Cerebellar nuclear complex (tissue), 1 donor: Measurements from ENCODE around the gene IGDCC3.

Experiments
- DNase-seq, 2 experiments: peaks; one replicate each; lab custom pipeline; 2025; lab: John Stamatoyannopoulos, UW

The IGDCC3 gene

DNA sequence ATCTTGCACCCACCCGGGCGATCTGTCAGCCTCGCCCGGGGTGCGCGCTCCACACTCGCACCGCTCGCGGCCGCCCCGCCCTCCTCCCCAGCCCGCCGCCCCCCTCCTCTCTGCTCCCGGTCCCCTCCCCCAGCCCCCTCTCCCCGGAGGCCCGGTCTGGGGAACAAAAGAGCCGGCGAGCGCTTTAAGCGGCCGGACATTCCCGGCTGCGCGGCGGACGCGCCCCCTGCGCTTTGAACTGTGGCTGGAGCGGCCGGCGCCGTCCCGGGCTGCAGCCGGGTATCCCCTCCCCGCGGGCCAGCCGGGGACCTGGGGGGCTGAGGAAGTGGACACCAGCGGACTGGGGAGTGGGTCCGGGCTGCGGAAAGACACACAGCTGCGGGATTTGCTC, at the start of gene IGDCC3:
TSS of gene IGDCC3 (minus strand) at position 27 of the 391 bp plus-strand sequence. CDS start 214 bp downstream, outside the sequence.
- no peak for DNase-seq

DNA sequence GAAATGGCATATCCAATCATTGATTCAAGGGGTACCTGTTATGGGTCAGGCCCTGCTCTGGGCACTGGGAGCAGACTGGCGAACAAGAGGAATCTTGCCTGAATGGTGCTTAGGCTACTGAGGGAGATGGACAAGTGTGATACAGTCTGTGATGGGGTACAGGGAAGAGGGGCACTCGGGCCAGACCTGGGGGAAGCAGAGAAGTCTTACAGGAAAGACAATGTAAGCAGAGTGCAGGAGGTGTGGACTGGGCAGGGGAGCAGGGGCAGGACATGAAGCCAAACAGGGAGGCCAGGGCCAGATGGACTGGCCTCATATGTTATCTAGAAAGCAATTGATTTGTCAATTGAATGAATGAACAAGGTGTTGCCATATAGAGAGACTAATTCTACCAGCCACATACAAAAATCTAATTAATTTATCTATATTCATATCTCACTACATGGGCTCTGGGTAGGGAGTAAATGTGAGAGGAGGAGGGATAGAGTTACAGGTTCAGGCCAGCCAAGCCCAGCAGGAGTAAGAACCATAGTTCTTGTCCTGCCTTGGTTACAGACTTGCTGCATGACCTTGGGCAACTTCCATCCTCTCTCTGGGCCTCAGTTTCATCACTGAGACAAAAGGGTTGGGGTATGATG, 48.5 kb upstream of the IGDCC3 start:
- DNase-seq, result no peak

DNA sequence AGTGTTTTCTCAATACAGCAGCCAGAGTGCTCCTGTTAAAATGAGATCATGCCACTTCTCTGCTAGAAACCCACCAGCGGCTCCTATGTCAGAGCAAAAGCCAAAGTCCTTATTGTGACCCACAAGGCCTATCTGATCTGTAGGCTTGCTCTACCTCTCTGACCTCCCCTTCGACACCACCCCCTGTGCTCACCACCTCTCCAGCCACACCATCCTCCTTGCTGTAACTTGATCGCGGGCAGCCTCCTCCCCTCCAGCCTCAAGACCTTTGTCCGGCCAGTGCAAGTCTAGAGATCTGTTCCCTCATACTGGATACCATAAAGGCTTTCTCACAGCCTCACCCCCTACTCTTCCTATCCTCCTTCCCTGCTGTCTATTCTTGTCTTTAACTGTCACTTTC, 46.9 kb upstream of the IGDCC3 start:
- DNase-seq, result no peak

DNA sequence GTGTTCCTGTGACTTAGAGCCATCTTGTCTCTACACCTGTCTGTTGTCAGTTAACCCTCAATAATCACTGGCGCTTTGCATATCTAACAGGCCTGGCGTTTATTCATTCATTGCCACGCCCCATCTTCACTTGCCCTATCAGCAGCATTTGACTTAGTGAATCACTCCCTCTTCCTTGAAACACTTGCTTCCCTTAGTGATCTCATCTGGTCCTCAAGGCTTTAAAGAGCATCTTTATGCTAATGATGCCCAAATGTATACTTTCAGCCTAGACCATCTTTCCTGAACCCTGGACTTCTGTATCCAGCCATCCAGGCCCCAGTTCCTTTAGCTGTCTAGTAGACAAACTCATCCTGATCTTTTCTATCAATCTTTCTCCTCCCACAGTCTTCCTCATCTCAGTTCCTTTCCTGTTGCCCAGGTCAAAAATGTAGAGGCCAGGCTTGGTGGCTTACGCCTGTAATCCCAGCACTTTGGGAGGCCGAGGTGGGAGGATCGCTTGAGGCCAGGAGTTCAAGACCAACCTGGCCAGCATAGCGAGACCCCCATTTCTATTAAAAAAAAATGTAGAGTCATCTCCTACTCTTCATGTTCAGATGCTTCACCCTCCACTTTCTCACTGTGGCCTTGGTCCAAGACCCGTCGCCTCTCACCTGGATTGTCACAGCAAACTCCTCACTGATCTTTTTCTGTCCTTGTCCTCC, 46.3 kb upstream of the IGDCC3 start:
- no peak for DNase-seq

DNA sequence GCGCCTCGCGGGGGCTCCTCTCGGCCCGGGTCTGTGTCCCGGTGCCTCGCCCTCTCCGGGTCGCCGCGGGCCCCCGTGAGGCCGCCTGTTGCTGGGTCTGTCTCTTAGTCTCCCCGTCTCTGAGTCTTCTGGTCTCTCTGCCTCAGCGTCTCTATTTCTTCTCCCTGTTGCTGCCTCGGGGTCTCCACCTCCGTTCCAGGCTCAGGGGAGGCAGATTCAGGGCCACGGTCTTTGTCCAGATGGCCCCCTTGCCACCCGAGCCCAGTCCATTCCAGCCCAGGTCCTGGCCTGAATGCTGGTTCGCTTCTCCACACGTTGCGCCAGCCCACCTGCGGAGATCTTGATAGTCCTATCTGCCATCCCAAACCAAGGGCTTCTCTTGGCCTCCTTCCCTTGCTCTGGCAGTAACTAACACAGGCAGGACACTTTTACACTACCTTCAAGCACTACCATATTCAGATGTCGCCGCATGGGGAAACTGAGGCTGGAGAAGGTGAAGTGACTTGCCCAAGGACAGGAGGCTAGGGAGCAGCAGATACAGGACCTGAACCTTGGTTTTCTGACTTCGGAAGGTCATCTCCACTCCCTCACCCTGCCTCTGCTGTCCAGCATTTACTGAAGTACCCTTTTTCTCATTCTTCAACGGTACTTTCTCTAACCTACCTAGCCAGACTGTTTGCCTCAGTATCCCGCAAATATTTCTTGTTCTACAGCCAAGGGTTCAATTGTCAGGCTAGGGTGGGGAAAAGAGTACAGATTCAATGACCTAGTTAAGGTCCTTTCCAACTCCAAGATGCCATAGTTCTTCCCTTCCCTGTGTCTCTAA, 45.6 kb upstream of the IGDCC3 start:
- DNase-seq, result no peak

DNA sequence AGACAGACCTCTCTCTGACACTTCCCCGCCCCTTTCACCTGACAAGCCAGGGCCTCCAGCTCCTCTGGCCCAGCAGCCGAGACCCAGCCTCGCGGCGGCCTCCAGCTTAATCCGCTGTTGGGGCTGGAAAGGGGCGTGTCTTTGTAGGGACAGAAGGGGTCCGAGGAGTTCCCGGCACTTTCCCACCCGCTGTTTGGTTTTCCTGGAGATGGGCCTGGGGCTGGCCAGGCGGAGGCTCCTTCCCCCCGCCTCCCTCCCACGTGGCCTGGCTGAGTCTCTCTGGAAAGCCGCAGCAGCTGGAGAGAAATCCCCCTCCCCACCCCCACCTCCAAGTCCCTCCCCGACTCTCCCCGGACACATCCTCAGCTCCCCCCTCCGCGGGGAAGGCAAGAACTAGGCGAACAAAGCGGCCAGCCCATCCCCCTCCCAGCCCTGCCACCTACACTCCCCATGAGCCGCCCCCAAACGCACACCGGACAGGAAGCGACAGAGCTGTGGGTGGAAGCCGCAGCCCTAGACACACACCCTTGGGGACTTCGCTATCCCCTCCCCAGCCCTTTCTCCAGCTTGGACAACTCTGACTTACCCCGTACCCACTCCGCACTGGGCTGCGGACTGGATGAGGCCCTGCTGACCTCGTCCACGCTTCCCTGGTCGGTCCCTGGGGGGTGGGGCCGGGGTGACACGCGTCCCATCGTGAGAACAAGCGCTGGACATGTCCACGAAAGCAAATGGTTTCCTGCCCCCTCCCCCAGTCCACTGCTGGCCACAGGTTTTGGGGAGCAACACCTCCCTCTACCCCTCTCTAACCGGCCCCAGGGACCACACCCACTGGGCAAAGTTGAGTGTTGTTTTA, 43.8 kb upstream of the IGDCC3 start:
- no peak for DNase-seq

DNA sequence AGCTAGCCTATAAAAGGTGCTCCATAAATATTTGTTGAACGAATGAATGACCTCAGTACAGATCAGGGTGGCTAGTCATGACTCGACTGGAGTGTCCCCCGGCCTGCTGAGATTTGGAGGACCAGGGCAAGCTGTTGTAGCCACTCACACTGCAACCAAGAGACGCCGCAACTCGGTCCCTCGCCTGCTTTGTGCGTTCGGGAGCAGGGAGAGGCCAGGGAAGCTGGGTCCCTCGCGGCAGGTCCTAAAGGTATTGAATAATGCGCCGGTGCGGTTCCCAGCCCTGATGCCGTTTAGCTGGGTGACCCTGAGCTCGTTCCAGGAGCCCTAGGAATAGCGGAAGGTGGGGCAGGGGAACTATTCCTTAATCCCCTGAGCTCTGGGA, 43.2 kb upstream of the IGDCC3 start:
- no peak for DNase-seq

DNA sequence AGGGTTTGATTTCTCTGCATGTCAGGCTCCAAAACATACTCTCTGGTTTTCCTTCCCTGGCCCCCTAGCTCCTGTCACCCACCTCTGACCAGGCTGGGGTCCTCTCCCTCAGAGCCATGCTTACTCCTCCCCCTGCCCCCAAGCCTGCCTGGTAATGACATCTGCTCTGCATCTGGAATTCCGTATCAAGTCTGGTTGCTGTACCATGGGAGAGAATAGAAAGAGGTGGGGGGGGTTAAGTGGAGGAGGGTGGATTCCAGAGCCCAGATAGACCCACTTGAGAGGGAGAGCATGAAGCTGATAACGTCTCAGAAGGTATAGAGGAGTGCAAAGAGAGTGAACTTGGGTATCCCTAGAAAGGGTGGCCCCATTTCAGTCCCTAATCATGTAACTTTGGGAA, 40.8 kb upstream of the IGDCC3 start:
- no peak for DNase-seq

DNA sequence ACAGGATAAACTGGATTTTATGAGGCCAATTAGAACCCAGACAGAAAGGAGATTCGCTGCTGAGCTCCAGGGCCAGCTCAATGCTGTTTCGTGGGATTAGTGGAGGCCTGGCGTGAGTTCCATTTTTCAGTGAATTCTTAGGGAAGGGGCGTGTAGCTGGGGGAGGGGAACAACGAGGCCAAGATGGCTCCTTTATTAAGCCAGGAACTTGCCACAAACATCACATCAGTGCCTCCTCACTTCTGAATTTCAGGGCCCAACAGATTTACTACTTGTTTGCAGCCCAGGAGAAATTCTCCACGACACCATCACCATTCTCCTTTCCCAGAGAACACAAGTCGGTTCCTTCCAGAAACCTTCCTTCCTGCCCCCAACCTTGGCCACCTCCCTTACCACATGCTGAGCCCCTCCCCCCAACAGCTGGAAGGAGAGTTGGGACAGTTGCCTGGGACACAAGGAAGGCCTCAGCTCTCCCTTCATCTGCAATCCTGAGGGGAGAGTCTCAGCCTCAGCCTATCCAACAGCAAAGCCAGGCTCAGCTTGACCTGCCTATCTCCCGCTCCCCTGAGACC, 39.1 kb upstream of the IGDCC3 start:
- no peak for DNase-seq

DNA sequence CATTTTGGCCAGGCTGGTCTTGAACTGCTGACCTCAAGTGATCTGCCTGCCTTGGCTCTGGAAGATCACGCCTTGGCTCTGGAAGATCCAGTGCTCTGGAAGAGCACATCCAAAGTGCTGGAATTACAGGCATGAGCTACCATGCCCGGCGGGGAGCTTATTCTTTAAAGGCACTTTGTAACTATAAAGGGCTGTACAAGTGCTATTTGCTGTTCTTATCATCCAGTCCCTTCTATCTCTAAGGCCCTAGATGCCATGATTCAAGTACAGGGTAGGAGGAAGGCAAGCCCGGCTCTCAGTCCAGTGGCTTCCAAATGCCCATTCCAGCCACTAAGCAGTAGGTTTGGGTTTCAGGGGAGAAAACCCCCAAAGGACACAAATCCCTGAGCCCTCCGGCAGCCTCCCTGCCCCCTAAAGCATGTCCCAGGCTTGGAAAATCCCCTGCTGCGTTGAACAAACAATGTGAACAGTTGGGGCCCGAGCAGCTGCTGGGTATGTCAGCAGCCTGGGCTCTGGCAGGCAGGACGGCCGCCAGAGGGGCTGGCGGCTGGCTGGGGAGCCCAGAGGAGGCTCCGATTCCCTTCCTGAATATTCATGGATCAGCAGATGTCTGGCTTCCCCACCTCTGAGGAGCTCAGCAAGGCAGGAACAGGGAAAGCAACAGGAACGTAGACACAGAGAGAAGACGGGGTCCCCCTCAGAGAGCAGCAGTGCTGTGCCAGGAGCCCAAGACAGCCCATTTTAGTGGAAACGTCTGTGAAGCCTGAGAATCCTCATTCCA, 37.2 kb upstream of the IGDCC3 start:
- DNase-seq, result no peak

DNA sequence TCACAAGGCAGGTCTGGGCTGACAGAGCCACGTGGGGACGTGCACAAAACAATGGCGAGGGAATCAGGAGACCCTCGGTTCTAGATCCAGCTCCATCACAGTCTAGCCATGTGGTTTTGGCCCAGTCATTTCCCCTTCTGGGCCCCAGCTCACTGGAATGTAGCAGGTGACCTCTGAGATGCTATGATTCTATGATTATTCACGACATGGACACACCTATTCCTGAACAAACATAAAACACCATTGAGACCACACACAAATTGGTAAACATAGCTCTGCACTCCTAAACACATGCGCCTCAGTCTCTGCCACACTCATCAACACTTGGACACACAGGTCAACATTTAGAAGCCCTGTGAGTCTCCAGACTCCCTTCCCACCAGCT, 36.0 kb upstream of the IGDCC3 start:
- no peak for DNase-seq

DNA sequence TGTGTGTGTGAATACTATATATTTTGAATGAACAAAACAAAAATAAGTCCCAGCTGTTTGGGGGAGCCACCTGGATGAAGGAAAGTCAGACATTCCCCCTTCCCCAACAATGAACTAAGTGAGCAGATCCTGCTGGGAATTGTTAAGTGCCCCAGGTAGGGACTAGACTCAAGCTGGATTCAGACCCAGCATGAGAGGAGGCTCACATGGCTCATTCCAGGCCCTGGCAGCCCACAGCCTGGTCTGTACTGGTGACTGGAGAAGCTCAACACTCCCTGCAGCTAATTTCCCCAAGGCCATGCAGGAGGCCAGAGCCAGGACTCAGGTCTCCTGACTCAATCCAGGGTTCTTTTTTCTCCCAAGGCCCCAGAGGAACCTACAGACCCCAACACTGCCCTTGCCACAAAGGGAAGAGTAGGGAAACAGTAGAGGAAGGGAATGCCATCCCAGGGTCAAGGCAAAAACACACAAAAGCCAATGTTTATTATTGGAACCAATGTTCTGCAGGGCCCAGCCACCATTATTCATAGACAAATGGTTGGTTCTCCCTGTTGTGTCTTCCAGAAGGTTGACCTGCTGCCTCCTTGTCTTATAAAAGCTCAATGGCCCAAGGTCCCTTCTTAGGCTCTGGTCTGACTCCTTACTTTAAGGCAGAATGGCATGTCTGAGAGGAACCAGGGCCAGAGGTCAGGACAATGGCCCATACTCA, 35.4 kb upstream of the IGDCC3 start:
- DNase-seq, result no peak

DNA sequence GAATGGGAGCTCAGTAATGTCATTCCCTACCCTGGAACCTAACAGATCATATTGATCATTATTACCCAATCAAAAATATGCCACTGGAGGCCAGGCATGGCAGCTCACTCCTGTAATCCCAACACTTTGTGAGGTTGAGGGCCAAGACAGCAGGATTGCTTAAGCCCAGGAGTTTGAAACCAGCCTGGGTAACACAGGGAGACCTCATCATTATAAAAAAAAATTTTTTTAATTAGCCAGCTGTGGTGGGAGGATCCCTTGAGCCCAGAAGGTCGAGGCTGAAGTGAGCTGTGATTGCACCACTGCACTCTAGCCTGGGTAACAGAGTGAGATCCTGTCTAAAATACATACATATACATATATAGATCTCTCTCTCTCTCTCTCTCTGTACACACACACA, 34.8 kb upstream of the IGDCC3 start:
- DNase-seq, result no peak

DNA sequence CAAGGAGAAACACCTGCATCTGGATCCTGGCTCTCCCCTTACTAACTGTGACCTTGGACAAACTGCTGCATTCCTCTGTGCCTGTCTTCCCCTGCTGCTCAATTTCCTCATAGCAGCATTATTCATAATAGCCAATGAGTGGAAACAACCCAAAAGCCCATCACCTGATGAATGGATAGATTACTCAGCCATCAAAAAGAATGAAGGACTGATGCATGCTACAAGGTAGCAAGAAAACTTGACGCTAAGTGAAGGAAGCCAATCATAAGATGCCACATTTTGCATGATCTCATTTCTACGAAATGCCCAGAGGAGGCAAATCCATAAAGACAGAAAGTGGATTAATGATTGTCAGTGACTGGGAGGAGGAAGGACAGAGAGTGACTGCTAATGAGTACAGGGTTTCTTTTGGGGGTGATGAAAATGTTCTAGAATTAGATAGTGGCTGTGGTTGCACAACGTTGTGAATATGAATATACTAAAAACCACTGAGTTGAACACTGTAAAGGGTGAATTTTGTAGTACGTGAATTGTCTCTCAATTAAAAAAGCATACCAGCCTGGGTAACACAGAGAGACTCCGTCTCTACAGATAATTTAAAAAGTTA, 33.8 kb upstream of the IGDCC3 start:
- no peak for DNase-seq

DNA sequence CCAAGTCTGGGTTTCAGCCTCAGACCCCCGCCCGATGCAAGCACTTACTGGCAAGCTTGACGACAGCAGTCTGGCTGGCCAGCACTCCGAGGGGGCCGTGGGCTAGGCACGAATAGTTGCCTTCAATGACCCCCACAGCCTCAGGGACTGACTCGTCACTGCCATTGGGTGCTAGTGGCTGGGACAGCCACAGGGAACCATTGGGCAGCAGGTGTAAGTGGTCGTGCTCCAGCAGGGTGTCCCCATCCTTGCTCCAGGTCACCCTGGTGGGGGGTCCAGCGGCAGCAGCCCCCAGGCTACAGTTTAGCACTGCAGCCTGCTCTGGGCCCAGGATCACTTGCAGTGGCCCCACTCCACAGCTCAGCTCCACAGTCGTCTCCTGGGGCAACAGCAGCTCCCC, 33.2 kb upstream of the IGDCC3 start:
- DNase-seq, result no peak

DNA sequence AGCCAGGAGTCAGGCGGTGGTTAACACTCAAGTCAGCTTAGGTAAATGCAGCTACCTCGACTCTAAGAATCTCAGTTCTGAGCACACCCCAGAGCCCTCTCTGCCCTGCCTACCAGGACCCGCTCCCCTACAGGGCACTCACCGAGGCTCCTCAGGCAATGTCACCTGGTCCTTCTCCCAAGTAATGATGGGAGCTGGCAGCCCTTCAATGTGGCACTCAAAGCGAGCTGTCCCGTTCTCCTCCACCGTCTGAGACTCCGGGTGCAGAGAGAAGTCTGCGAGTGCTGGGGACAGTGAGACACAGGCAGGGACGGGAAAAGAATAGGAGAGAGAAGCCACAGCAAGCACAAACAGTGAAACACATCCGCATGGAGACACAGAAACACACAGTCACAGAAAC, 32.2 kb upstream of the IGDCC3 start:
- no peak for DNase-seq

DNA sequence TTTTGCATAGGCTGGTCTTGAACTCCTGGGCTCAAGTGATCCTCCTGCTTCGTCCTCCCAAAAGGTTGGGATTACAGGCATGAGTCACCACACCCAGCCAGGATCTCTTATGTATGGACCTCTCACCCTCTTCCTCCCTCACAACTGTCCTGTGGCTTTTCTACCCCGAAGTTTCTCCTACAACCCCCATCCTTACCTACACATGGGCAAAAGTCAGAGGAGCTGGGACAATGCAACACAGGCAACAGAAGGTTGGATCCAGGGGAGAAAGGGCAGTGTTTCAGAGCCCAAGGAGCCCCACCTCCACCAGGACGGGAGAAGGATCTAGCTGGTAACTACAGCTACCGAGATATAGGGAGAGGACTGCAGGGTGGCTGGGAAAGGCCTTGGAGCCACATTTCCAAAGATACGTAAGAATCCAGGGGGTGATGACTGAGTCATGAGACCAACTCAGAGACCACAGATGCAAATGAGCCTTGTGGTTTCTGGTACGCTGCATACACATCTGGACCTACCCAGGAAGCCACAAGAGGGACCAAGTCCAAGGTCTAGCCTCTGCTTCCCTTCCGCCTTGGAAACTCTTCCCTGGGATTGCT, 31.3 kb upstream of the IGDCC3 start:
- DNase-seq, result no peak

DNA sequence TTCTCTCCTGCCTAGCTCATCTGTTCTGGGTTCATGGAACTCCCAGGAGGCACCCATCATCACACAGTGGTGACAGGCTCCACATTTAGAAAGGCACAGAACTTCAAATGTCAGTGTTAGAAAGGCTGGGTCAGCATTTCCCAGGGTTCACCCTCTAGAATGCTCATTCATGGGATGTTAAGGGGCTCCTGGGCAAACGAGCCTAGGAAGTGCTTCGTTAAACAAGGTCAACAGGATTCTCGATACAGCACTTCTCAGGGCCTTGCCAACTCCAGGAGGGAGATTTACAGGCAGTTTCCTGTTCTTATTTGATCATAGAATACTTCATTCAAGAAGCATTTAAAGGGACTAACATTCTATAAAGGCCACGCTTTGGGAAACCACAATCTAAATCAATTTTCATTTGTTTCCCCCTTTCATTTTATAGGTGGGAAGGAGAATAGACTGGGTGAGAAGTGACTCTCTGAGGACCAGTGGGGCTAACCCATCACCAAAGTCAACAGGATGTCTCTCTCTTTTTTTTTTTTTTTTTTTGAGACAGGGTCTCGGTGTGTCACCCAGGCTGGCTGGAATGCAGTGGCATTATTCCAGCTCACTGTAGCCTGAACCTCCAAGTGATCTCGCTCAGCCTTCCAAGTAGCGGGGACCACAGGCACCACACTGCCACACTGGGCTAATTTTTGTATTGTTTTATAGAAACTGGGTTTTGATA, 30.7 kb upstream of the IGDCC3 start:
- no peak for DNase-seq
